K562 (cell line): ENCODE measurements around the gene QRICH1. TPM values are rescaled to one million over a fixed set of nuclear protein-coding genes. Genes with fewer than 3 reads are reported as not detected.
A peak's percentile ranks its signal among the peaks of the same experiment; 100 is the strongest.

Source experiments
- ATAC-seq: fragments of 200-7000 bp; cut with Tn5 transposase; 3 replicates; pipeline ENCODE4 v1.9.1; 2020; ENCODE audit warnings: moderate library complexity
- BruUV-seq: library from RNA; stranded (reverse); fragments of 400-500 nt; replicated peaks from 2 replicates; lab custom pipeline; 2021; lab: Mats Ljungman, UMichigan
- CTCF ChIA-PET: fragments of 300-600 bp; formaldehyde crosslinking; extraction: SDS; loops from one replicate; lab custom pipeline; 2021; ENCODE audit warnings: low intra/inter-chr PET ratio; lab: Yijun Ruan, JAX
- POLR2A ChIA-PET: fragments of 300-600, 350-650 bp; sonication (Branson Sonifier 250); formaldehyde crosslinking; extraction: SDS; loops from one replicate; lab custom pipeline; 2021; ENCODE audit warnings: antibody characterized with exemption, inconsistent platforms; lab: Yijun Ruan, JAX
- DNase-seq, 4 experiments: peaks; one replicate each; pipeline versions ENCODE4 v3.0.0 to v3.0.0-alpha.2; 2011 to 2018; ENCODE audit warnings: low spot score in 3 of 4, mixed read lengths in 3 of 4; ENCODE audit errors: extremely low read depth in 1 of 4
- FAIRE-seq: peaks from 2 replicates; lab custom pipeline; 2011; peaks lifted over from hg19 to GRCh38; lab: Jason Lieb, UNC
- H2AFZ ChIP-seq: 2 replicates; pipeline ENCODE4 v1.6.0; 2011; ENCODE audit warnings: low read depth, low read length, control low read depth, inconsistent platforms
- H3K27ac ChIP-seq: fragments of 200-600 bp; 3 replicates; pipeline ENCODE4 v1.8.0; 2011; ENCODE audit warnings: low read depth, mild to moderate bottlenecking, control low read depth, inconsistent platforms, low read length, moderate library complexity, mixed read lengths; ENCODE audit errors: extremely low read depth
- H3K27me3 ChIP-seq, 2 experiments: fragments of 300-600 bp in 1 of 2; 2 replicates in 1 of 2; 3 replicates in 1 of 2; pipeline versions ENCODE4 v1.6.0 to v1.8.0; 2011; ENCODE audit warnings: inconsistent platforms in 2 of 2, low read length in 2 of 2, mild to moderate bottlenecking in 1 of 2, mixed read lengths in 1 of 2, moderate library complexity in 1 of 2; ENCODE audit not compliant: control insufficient read depth in 2 of 2, insufficient read depth in 2 of 2
- H3K36me3 ChIP-seq: fragments of 300-600 bp; 3 replicates; pipeline ENCODE4 v1.8.0; 2011; ENCODE audit warnings: mild to moderate bottlenecking, low read length, inconsistent platforms; ENCODE audit not compliant: control insufficient read depth, insufficient read depth
- H3K4me1 ChIP-seq, 2 experiments: fragments of 200-600 bp in 1 of 2; replicated peaks in 1 of 2; 2 replicates in 1 of 2; 3 replicates in 1 of 2; pipeline versions ENCODE4 v1.5.1 to v1.8.0; 2011; ENCODE audit warnings: inconsistent platforms in 2 of 2, low read length in 2 of 2, mild to moderate bottlenecking in 1 of 2, mixed read lengths in 1 of 2, moderate library complexity in 1 of 2; ENCODE audit not compliant: control insufficient read depth in 2 of 2, insufficient read depth in 2 of 2
- H3K4me2 ChIP-seq: 2 replicates; pipeline ENCODE4 v1.6.1; 2011; ENCODE audit warnings: low read length, control low read depth, inconsistent platforms, mixed read lengths; ENCODE audit not compliant: insufficient read depth
- H3K4me3 ChIP-seq: fragments of 200-600 bp; sonication (generic), shearing (Covaris generic); 2 replicates; pipeline ENCODE4 v1.5.1; 2016; ENCODE audit warnings: control low read depth, inconsistent platforms
- H3K79me2 ChIP-seq: fragments of 200-600 bp; 3 replicates; pipeline ENCODE4 v1.8.0; 2011; ENCODE audit warnings: low read length, inconsistent platforms; ENCODE audit not compliant: control insufficient read depth, insufficient read depth
- H3K9ac ChIP-seq, 2 experiments: 2 replicates each; pipeline versions ENCODE4 v1.6.0 to v1.6.1; 2011; ENCODE audit warnings: low read depth in 2 of 2, low read length in 2 of 2, control low read depth in 1 of 2, inconsistent platforms in 1 of 2, mild to moderate bottlenecking in 1 of 2, mixed read lengths in 1 of 2; ENCODE audit not compliant: insufficient read depth in 1 of 2
- H3K9me1 ChIP-seq: one replicate; pipeline ENCODE4 v1.6.0; 2011; ENCODE audit warnings: inconsistent platforms, mild to moderate bottlenecking, low read length, moderate library complexity; ENCODE audit not compliant: control insufficient read depth, insufficient read depth
- H3K9me3 ChIP-seq: replicated peaks from 2 replicates; pipeline ENCODE4 v1.5.1; 2011; ENCODE audit warnings: low read depth, low read length, inconsistent platforms; ENCODE audit not compliant: control insufficient read depth, insufficient read depth
- H4K20me1 ChIP-seq: replicated peaks from 2 replicates; pipeline ENCODE4 v1.6.1; 2011; ENCODE audit warnings: low read length, inconsistent platforms, mixed read lengths; ENCODE audit not compliant: control insufficient read depth, insufficient read depth
- BCLAF1 ChIP-seq, 2 experiments: fragments of 450-650 bp in 1 of 2; IDR thresholded peaks; 2 replicates each; pipeline ENCODE4 v1.6.1; 2011 to 2017; ENCODE audit warnings: low read depth in 2 of 2, antibody characterized with exemption in 1 of 2, borderline replicate concordance in 1 of 2, low read length in 1 of 2, mild to moderate bottlenecking in 1 of 2, mixed read lengths in 1 of 2; ENCODE audit not compliant: control insufficient read depth in 1 of 2
- C11orf30 ChIP-seq: fragments of 450-650 bp; IDR thresholded peaks from 2 replicates; pipeline ENCODE4 v1.6.1; 2016; ENCODE audit warnings: low read depth, mild to moderate bottlenecking
- CBFA2T3 ChIP-seq: fragments of 450-650 bp; IDR thresholded peaks from 2 replicates; pipeline ENCODE4 v1.6.1; 2017
- CBX3 ChIP-seq, 2 experiments: IDR thresholded peaks; 1 replicate in 1 of 2; 2 replicates in 1 of 2; pipeline ENCODE4 v1.6.1; 2012; ENCODE audit warnings: inconsistent platforms in 2 of 2, low read length in 2 of 2, borderline replicate concordance in 1 of 2, control low read depth in 1 of 2
- GABPA ChIP-seq: fragments of 200-800 bp; sonication (Bioruptor generic); conservative IDR thresholded peaks from 2 replicates; pipeline ENCODE4 v1.6.1; 2016; ENCODE audit warnings: low read depth, missing genetic modification characterization, missing compliant biosample characterization
- GMEB1 ChIP-seq: fragments of 250-450 bp; sonication (Bioruptor Pico); IDR thresholded peaks from 2 replicates; pipeline ENCODE4 v1.4.0; 2020; ENCODE audit warnings: mild to moderate bottlenecking
- PHF8 ChIP-seq: fragments of 200-600 bp; sonication (generic); IDR thresholded peaks from 2 replicates; pipeline ENCODE4 v1.6.1; 2012; ENCODE audit warnings: mixed run types, mild to moderate bottlenecking, inconsistent platforms, low read length, moderate library complexity, borderline replicate concordance
- POLR2A ChIP-seq: fragments of 450-650 bp; conservative IDR thresholded peaks from 2 replicates; pipeline ENCODE4 v1.6.1; 2016
- SMC3 ChIP-seq: conservative IDR thresholded peaks from 2 replicates; pipeline ENCODE4 v1.6.1; 2011; ENCODE audit warnings: low read depth, low read length, improper control_type of control experiment; ENCODE audit not compliant: insufficient read depth
- SNRNP70 ChIP-seq: fragments of 200-400 bp; formaldehyde crosslinking; optimal IDR thresholded peaks from 2 replicates; pipeline ENCODE3; 2017; ENCODE audit warnings: low read depth, low read length
- SUPT5H ChIP-seq: fragments of 450-650 bp; IDR thresholded peaks from 2 replicates; pipeline ENCODE4 v1.6.1; 2016
- ZNF134 ChIP-seq: fragments of 250-450 bp; sonication (Bioruptor Pico); conservative IDR thresholded peaks from 2 replicates; pipeline ENCODE4 v1.4.0; 2020
- ZNF232 ChIP-seq: sonication (generic); formaldehyde crosslinking; IDR thresholded peaks from 2 replicates; pipeline ENCODE4 v1.8.0; 2022; ENCODE audit warnings: mild to moderate bottlenecking, missing genetic modification reagents
- ZNF830 ChIP-seq: fragments of 250-450 bp; sonication (Bioruptor Pico); IDR thresholded peaks from 2 replicates; pipeline ENCODE4 v1.5.0; 2021; ENCODE audit warnings: mild to moderate bottlenecking
- WGBS: fragments of 100-300 bp; shearing (Covaris generic); methylation state at CpG from one replicate; pipeline ENCODE4 v1.1.6; 2016; ENCODE audit warnings: low coverage, mixed read lengths; ENCODE audit not compliant: insufficient coverage; ENCODE audit errors: missing lambda C conversion rate; 5-methylcytosine and 5-hydroxymethylcytosine counted together
- in situ Hi-C: fragments of 300-500 bp; cut with MboI; formaldehyde crosslinking; loops from 4 replicates; pipeline ENCODE4 v1.15.0; 2018; ENCODE audit warnings: inconsistent platforms, mixed read lengths
- intact Hi-C: fragments of 100-400 bp; cut with micrococcal nuclease; formaldehyde crosslinking; loops from 2 replicates; pipeline ENCODE4 v1.14.2; 2022
- polyA plus RNA-seq, 8 experiments: library from polyadenylated mRNA; depleted of rRNA in 4 of 8; stranded (reverse) in 5 of 8; unstranded in 3 of 8; fragments of >200 nt; fragmentation: Nextera tagmentation in 2 of 8; fragmentation: Illumina TruSeq in 1 of 8; extraction: Ambion mirVana in 2 of 8; extraction: Trizol in 1 of 8; gene quantifications; 2 replicates each; pipeline versions ENCODE4 v1.2.1 to v1.2.3, GENCODE V29; 2011 to 2014; ENCODE audit warnings: inconsistent platforms in 1 of 8, missing spikeins in 1 of 8
- total RNA-seq, 7 experiments: library from RNA; depleted of rRNA in 6 of 7; stranded (reverse); fragments of >200 nt in 6 of 7; fragmentation: Illumina TruSeq in 2 of 7; extraction: Trizol in 2 of 7; gene quantifications; 2 replicates each; pipeline versions ENCODE4 v1.2.1 to v1.2.3, GENCODE V29; 2011 to 2021; ENCODE audit warnings: low replicate concordance in 1 of 7

The QRICH1 gene
- total and polyA plus RNA-seq, 9 of the 15 experiments (the other 6 are each of a cell fraction or from before 2014, with no cell fraction given), result 20.1 to 99.2 (median 56.7) TPM

DNA sequence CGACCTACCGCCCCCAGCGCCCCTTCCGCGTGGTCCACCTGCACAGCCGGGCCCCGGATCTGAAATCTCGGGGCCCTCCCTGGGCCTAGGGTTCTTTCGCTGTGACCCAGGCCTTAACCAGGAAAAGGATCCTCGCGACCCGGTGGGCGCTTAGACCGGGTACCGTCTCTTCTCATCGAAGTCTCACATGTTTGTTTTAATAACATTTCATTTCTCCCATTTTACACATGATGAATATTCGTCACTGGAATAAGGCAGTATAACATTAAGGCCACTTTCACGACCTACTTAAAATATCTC is 75.2 kb downstream of the QRICH1 start:
- peaks cover 3% of the 10 kb centered on the region for H3K9me1 ChIP-seq
- peak overlapping the region; percentile 99 for H3K27ac ChIP-seq
- H3K4me3 ChIP-seq, result peak overlapping the region; percentile 74
- H3K27me3 ChIP-seq, result no peaks in the 10 kb centered on the region
- no peaks in the 10 kb centered on the region for H3K9me3 ChIP-seq
- H2AFZ ChIP-seq, result peak overlapping the region; percentile 63
- ChIA-PET CTCF (no interaction called here), POLR2A (interaction anchor here (2.5 to 8.4 kb wide), 3 partner anchors 10 to 75 kb away, joined by 15 to 104 read pairs (median 31); partner anchors contain the start of genes IMPDH2, QRICH1 and WDR6)
- H3K36me3 ChIP-seq, result peaks cover 42% of the 10 kb centered on the region; the same call in 2 of the 3 replicates
- H3K9ac ChIP-seq, result peak overlapping the region; percentile 50 to 91
- peak overlapping the region; percentile 92 for H3K4me2 ChIP-seq
- peaks cover 57% of the 10 kb centered on the region for H3K79me2 ChIP-seq
- BruUV-seq, result no TSS peak
- no peak for DNase-seq
- H4K20me1 ChIP-seq, result peaks cover 18% of the 10 kb centered on the region; the same call in 1 of the 2 replicates
- under 1% methylated on average over 17 of the region's 18 CpGs for WGBS
- ATAC-seq, result no peak
- FAIRE-seq, result no peak
- in situ Hi-C loops (no loop called here), intact Hi-C loops (no loop called here)
- peaks cover 8 to 50% of the 10 kb centered on the region in 2 experiments; a peak in 4 of 5 replicates for H3K4me1 ChIP-seq
- peak; percentile 3; the same call in 1 of the 2 replicates for TF ChIP-seq SUPT5H
- no peak for TF ChIP-seq SMC3
- no peak for TF ChIP-seq ZNF134 (CRISPR knock-in tag)
- TF ChIP-seq POLR2A, result peak; percentile 13; the same call in 1 of the 2 replicates
- TF ChIP-seq ZNF830, result no peak
- TF ChIP-seq ZNF232 (CRISPR knock-in tag), result no peak
- peak; percentile 26; the same call in 1 of the 2 replicates for TF ChIP-seq PHF8
- TF ChIP-seq CBFA2T3, result no peak
- TF ChIP-seq SNRNP70, result no peak
- peak; percentile 76 for TF ChIP-seq GABPA (tag)
- TF ChIP-seq BCLAF1 (IDR thresholded peaks at IDR 0.05; ENCODE audit: borderline replicate concordance in 1 of 2, control insufficient read depth in 1 of 2, low read depth in 2 of 2, low read length in 1 of 2), result no peak
- no peak for TF ChIP-seq GMEB1 (CRISPR knock-in tag)
- no peak for TF ChIP-seq C11orf30
- no peak for TF ChIP-seq CBX3 (IDR thresholded peaks at IDR 0.05; ENCODE audit: borderline replicate concordance in 1 of 2, low read length in 2 of 2)
